OCI-LY3 (cell line): ENCODE data around the gene ADARB1.

Source experiments
- H2AFZ ChIP-seq: fragments of 200-600, 300-600 bp; shearing (Covaris generic); 2 replicates; pipeline ENCODE4 v1.6.0; 2014; ENCODE audit warnings: antibody characterized with exemption, low read depth, low read length
- H3K27ac ChIP-seq: fragments of 200-600, 300-600 bp; sonication (generic); 2 replicates; pipeline ENCODE4 v1.5.1; 2014; ENCODE audit warnings: mild to moderate bottlenecking, low read length, moderate library complexity, mixed read lengths
- H3K27me3 ChIP-seq: fragments of 200-600, 300-600 bp; sonication (generic); 2 replicates; pipeline ENCODE4 v1.6.1; 2014; ENCODE audit warnings: low read depth, low read length, mixed read lengths
- H3K36me3 ChIP-seq: fragments of 200-600, 300-600 bp; sonication (generic); replicated peaks from 2 replicates; pipeline ENCODE3; 2014; ENCODE audit warnings: low read depth, low read length, mixed read lengths
- H3K4me1 ChIP-seq: fragments of 300-600, 200-600 bp; sonication (generic); 2 replicates; pipeline ENCODE4 v1.6.1; 2014; ENCODE audit warnings: low read length, mixed read lengths
- H3K4me2 ChIP-seq: fragments of 200-600, 300-600 bp; sonication (generic); 2 replicates; pipeline ENCODE4 v1.6.1; 2014; ENCODE audit warnings: low read length, mixed read lengths
- H3K4me3 ChIP-seq: fragments of 300-600, 200-600 bp; sonication (generic); 2 replicates; pipeline ENCODE4 v1.5.1; 2014; ENCODE audit warnings: antibody characterized with exemption, mild to moderate bottlenecking, low read length, moderate library complexity
- H3K79me2 ChIP-seq: fragments of 300-600, 200-600 bp; shearing (Covaris generic); 2 replicates; pipeline ENCODE4 v1.6.1; 2014; ENCODE audit warnings: mild to moderate bottlenecking, low read length, mixed read lengths
- H3K9ac ChIP-seq: fragments of 300-600, 200-600 bp; shearing (Covaris generic); 2 replicates; pipeline ENCODE4 v1.6.0; 2014; ENCODE audit warnings: mild to moderate bottlenecking, low read length, moderate library complexity
- H3K9me3 ChIP-seq: fragments of 200-600, 300-600 bp; shearing (Covaris generic); 2 replicates; pipeline ENCODE4 v1.6.1; 2014; ENCODE audit warnings: low read length, mixed read lengths; ENCODE audit not compliant: insufficient read depth
- H4K20me1 ChIP-seq: fragments of 200-600, 300-600 bp; sonication (generic); 2 replicates; pipeline ENCODE4 v1.6.1; 2016; ENCODE audit warnings: low read length, mixed read lengths; ENCODE audit not compliant: insufficient read depth
- CTCF ChIP-seq: fragments of 200-600, 300-600 bp; sonication (generic); IDR thresholded peaks from 2 replicates; pipeline ENCODE4 v1.5.1; 2014; ENCODE audit warnings: antibody characterized with exemption, low read length, low read depth
- EZH2phosphoT487 ChIP-seq: fragments of 200-600 bp; shearing (Covaris generic); IDR thresholded peaks from 2 replicates; pipeline ENCODE4 v1.6.1; 2018; ENCODE audit warnings: antibody characterized with exemption, mixed run types, low read depth

Gene ADARB1

GRCh38 chr21:45190013-45190412 lies 115.6 kb downstream of the ADARB1 start:
- Histone ChIP-seq H3K27ac (no peak overlapping the region), H3K4me2 (no peak overlapping the region), H3K9ac (no peak overlapping the region), H3K4me3 (no peak overlapping the region), H3K27me3 (0 out of 2 replicates have a peak, but pooled peaks cover 5% of the 10 kb centered on the region), H3K9me3 (peaks cover 4% of the 10 kb centered on the region; the same call in 1 of the 2 replicates), H4K20me1 (no peaks in the 10 kb centered on the region), H2AFZ (no peak overlapping the region), H3K79me2 (no peaks in the 10 kb centered on the region), H3K36me3 (no peaks in the 10 kb centered on the region), H3K4me1 (no peaks in the 10 kb centered on the region)
- TF ChIP-seq CTCF (no peak), EZH2phosphoT487 (no peak)

GRCh38 chr21:45192332-45192731 lies 118.0 kb downstream of the ADARB1 start:
- Histone ChIP-seq H3K9ac (no peak overlapping the region), H3K4me2 (no peak overlapping the region), H2AFZ (no peak overlapping the region), H4K20me1 (no peaks in the 10 kb centered on the region), H3K27me3 (0 out of 2 replicates have a peak, but pooled peaks cover 5% of the 10 kb centered on the region), H3K4me3 (no peak overlapping the region), H3K27ac (no peak overlapping the region), H3K9me3 (peaks cover 4% of the 10 kb centered on the region; the same call in 1 of the 2 replicates), H3K79me2 (no peaks in the 10 kb centered on the region), H3K4me1 (no peaks in the 10 kb centered on the region), H3K36me3 (no peaks in the 10 kb centered on the region)
- TF ChIP-seq CTCF: no peak
- TF ChIP-seq EZH2phosphoT487: no peak

- no peak overlapping the region for H3K4me3 ChIP-seq
- H3K36me3 ChIP-seq: no peaks in the 10 kb centered on the region
- no peak overlapping the region for H3K9ac ChIP-seq
- no peaks in the 10 kb centered on the region for H3K9me3 ChIP-seq
- no peaks in the 10 kb centered on the region for H4K20me1 ChIP-seq
- no peak overlapping the region for H3K27ac ChIP-seq
- H2AFZ ChIP-seq: no peak overlapping the region
- H3K4me2 ChIP-seq: no peak overlapping the region
- no peak for TF ChIP-seq EZH2phosphoT487
- H3K27me3 ChIP-seq: 0 out of 2 replicates have a peak, but pooled peaks cover 5% of the 10 kb centered on the region
- H3K79me2 ChIP-seq: no peaks in the 10 kb centered on the region
- no peaks in the 10 kb centered on the region for H3K4me1 ChIP-seq
Observed at GRCh38 chr21:45196620-45197019, 122.2 kb downstream of the ADARB1 start.

GRCh38 chr21:45199201-45199600 lies 124.8 kb downstream of the ADARB1 start:
- no peak overlapping the region for H2AFZ ChIP-seq
- no peaks in the 10 kb centered on the region for H3K9me3 ChIP-seq
- TF ChIP-seq CTCF (no peak), EZH2phosphoT487 (no peak)
- H3K9ac ChIP-seq: no peak overlapping the region
- no peaks in the 10 kb centered on the region for H3K36me3 ChIP-seq
- H3K4me1 ChIP-seq: no peaks in the 10 kb centered on the region
- H3K79me2 ChIP-seq: no peaks in the 10 kb centered on the region
- 0 out of 2 replicates have a peak, but pooled peaks cover 5% of the 10 kb centered on the region for H3K27me3 ChIP-seq
- H3K4me3 ChIP-seq: no peak overlapping the region
- H4K20me1 ChIP-seq: no peaks in the 10 kb centered on the region
- H3K27ac ChIP-seq: no peak overlapping the region
- H3K4me2 ChIP-seq: no peak overlapping the region

- H3K4me2 ChIP-seq: no peak overlapping the region
- no peaks in the 10 kb centered on the region for H3K9me3 ChIP-seq
- H3K4me3 ChIP-seq: no peak overlapping the region
- H3K27me3 ChIP-seq: no peaks in the 10 kb centered on the region
- no peak overlapping the region for H2AFZ ChIP-seq
- H3K9ac ChIP-seq: no peak overlapping the region
- H4K20me1 ChIP-seq: no peaks in the 10 kb centered on the region
- TF ChIP-seq CTCF: no peak
- no peak for TF ChIP-seq EZH2phosphoT487
- H3K36me3 ChIP-seq: no peaks in the 10 kb centered on the region
- no peaks in the 10 kb centered on the region for H3K79me2 ChIP-seq
- H3K4me1 ChIP-seq: no peaks in the 10 kb centered on the region
- no peak overlapping the region for H3K27ac ChIP-seq
Observed at GRCh38 chr21:45200031-45200430, 125.7 kb downstream of the ADARB1 start.
